HepG2 (cell line): ENCODE measurements around the gene SPA17. TPM values are rescaled to one million over a fixed set of nuclear protein-coding genes. Genes with fewer than 3 reads are reported as not detected.

ENCODE experiments used
- ATAC-seq: fragments of 200-7000 bp; cut with Tn5 transposase; 3 replicates; pipeline ENCODE4 v1.9.1; 2020; ENCODE audit warnings: mild to moderate bottlenecking, moderate library complexity
- BruUV-seq: library from RNA; stranded (reverse); fragments of 400-500 nt; replicated peaks from 2 replicates; lab custom pipeline; 2021; lab: Mats Ljungman, UMichigan
- CTCF ChIA-PET: fragments of 300-600 bp; formaldehyde crosslinking; extraction: SDS; loops from one replicate; lab custom pipeline; 2021; ENCODE audit warnings: low total read pairs, inconsistent platforms, low intra/inter-chr PET ratio; lab: Yijun Ruan, JAX
- POLR2A ChIA-PET: fragments of 350-600 bp; sonication (Branson Sonifier 250); formaldehyde crosslinking; loops from one replicate; lab custom pipeline; 2020; ENCODE audit warnings: antibody characterized with exemption, inconsistent platforms; lab: Yijun Ruan, JAX
- DNase-seq: peaks from one replicate; pipeline ENCODE4 v3.0.0-alpha.2; 2015; ENCODE audit warnings: low spot score
- FAIRE-seq: peaks from 3 replicates; lab custom pipeline; 2011; peaks lifted over from hg19 to GRCh38; lab: Jason Lieb, UNC
- H2AFZ ChIP-seq: one replicate; pipeline ENCODE4 v1.6.1; 2011; ENCODE audit warnings: low read length, inconsistent platforms
- H3K27ac ChIP-seq: fragments of 300-600 bp; 3 replicates; pipeline ENCODE4 v1.8.0; 2011; ENCODE audit warnings: mixed run types, mild to moderate bottlenecking, mixed read lengths, low read length, inconsistent platforms; ENCODE audit not compliant: insufficient read depth; ENCODE audit errors: extremely low read length
- H3K27me3 ChIP-seq, 2 experiments: fragments of 200-600 bp in 1 of 2; 2 replicates in 1 of 2; 3 replicates in 1 of 2; pipeline versions ENCODE4 v1.6.0 to v1.8.0; 2011; ENCODE audit warnings: low read length in 2 of 2, mild to moderate bottlenecking in 2 of 2, moderate library complexity in 2 of 2, inconsistent platforms in 1 of 2; ENCODE audit not compliant: insufficient read depth in 2 of 2, control insufficient read depth in 1 of 2
- H3K36me3 ChIP-seq, 2 experiments: fragments of 200-600 bp in 1 of 2; replicated peaks in 1 of 2; 2 replicates in 1 of 2; 3 replicates in 1 of 2; pipeline versions ENCODE4 v1.5.1 to v1.8.0; 2011; ENCODE audit warnings: low read length in 2 of 2, inconsistent platforms in 1 of 2; ENCODE audit not compliant: insufficient read depth in 2 of 2, control insufficient read depth in 1 of 2
- H3K4me1 ChIP-seq: 2 replicates; pipeline ENCODE4 v1.5.1; 2012; ENCODE audit warnings: low read length, inconsistent platforms; ENCODE audit not compliant: insufficient read depth
- H3K4me2 ChIP-seq: 2 replicates; pipeline ENCODE4 v1.6.0; 2011; ENCODE audit warnings: low read depth, low read length, inconsistent platforms
- H3K4me3 ChIP-seq, 3 experiments: fragments of 200-600 bp in 1 of 3; sonication (generic), shearing (Covaris generic) in 1 of 3; replicated peaks in 1 of 3; 2 replicates each; pipeline ENCODE4 v1.5.1; 2011 to 2016; ENCODE audit warnings: low read length in 3 of 3, inconsistent platforms in 2 of 3, low read depth in 2 of 3, mild to moderate bottlenecking in 2 of 3, control low read depth in 1 of 3, mixed read lengths in 1 of 3; ENCODE audit not compliant: insufficient read depth in 1 of 3
- H3K79me2 ChIP-seq: one replicate; pipeline ENCODE4 v1.6.1; 2011; ENCODE audit warnings: low read length, inconsistent platforms; ENCODE audit not compliant: insufficient read depth
- H3K9ac ChIP-seq: 2 replicates; pipeline ENCODE4 v1.6.0; 2011; ENCODE audit warnings: mild to moderate bottlenecking, low read depth, low read length, inconsistent platforms; ENCODE audit not compliant: insufficient read depth
- H3K9me3 ChIP-seq: 2 replicates; pipeline ENCODE4 v1.5.1; 2012; ENCODE audit warnings: mild to moderate bottlenecking, low read length
- H4K20me1 ChIP-seq: 2 replicates; pipeline ENCODE4 v1.6.0; 2011; ENCODE audit warnings: inconsistent platforms, mild to moderate bottlenecking, low read length, moderate library complexity; ENCODE audit not compliant: insufficient read depth
- CREB3 ChIP-seq: sonication (generic); formaldehyde crosslinking; IDR thresholded peaks from 2 replicates; pipeline ENCODE4 v1.5.0; 2020; ENCODE audit warnings: missing genetic modification reagents
- FLYWCH1 ChIP-seq: sonication (generic); formaldehyde crosslinking; IDR thresholded peaks from 2 replicates; pipeline ENCODE4 v1.8.1; 2023; ENCODE audit warnings: mild to moderate bottlenecking, missing genetic modification reagents
- HNRNPL ChIP-seq: fragments of 200-400 bp; formaldehyde crosslinking; IDR thresholded peaks from 2 replicates; pipeline ENCODE4 v1.6.1; 2017; ENCODE audit warnings: mild to moderate bottlenecking, low read depth, low read length
- KLF16 ChIP-seq, 2 experiments: sonication (generic) in 1 of 2; formaldehyde crosslinking in 1 of 2; IDR thresholded peaks; 2 replicates each; pipeline versions ENCODE4 v1.6.1 to v1.8.0; 2016 to 2023; ENCODE audit warnings: missing genetic modification reagents in 2 of 2, missing compliant biosample characterization in 1 of 2
- KMT2B ChIP-seq: IDR thresholded peaks from 2 replicates; pipeline ENCODE4 v1.6.1; 2016; ENCODE audit warnings: missing genetic modification reagents, missing compliant biosample characterization
- NR2F6 ChIP-seq, 2 experiments: IDR thresholded peaks; 2 replicates each; pipeline ENCODE4 v1.6.1; 2016; ENCODE audit warnings: antibody characterized with exemption in 1 of 2, mild to moderate bottlenecking in 1 of 2
- REXO4 ChIP-seq: sonication (generic); formaldehyde crosslinking; IDR thresholded peaks from 2 replicates; pipeline ENCODE4 v1.8.0; 2022; ENCODE audit warnings: missing genetic modification reagents, mild to moderate bottlenecking, borderline replicate concordance
- ZBTB7B ChIP-seq: sonication (generic); formaldehyde crosslinking; IDR thresholded peaks from 2 replicates; pipeline ENCODE4 v1.4.0; 2020; ENCODE audit warnings: missing genetic modification reagents
- ZNF138 ChIP-seq: sonication (generic); formaldehyde crosslinking; IDR thresholded peaks from 2 replicates; pipeline ENCODE4 v1.5.0; 2020; ENCODE audit warnings: mild to moderate bottlenecking, low read depth, missing genetic modification reagents
- ZNF331 ChIP-seq: sonication (generic); formaldehyde crosslinking; IDR thresholded peaks from 2 replicates; pipeline ENCODE4 v1.4.0; 2020; ENCODE audit warnings: missing genetic modification reagents
- ZNF33A ChIP-seq: sonication (generic); formaldehyde crosslinking; IDR thresholded peaks from 2 replicates; pipeline ENCODE4 v1.5.1; 2020; ENCODE audit warnings: missing genetic modification reagents, mild to moderate bottlenecking, moderate library complexity, borderline replicate concordance
- ZNF570 ChIP-seq: sonication (generic); formaldehyde crosslinking; IDR thresholded peaks from 2 replicates; pipeline ENCODE4 v1.4.0; 2020; ENCODE audit warnings: mild to moderate bottlenecking, missing genetic modification reagents, borderline replicate concordance
- WGBS: methylation state at CpG from one replicate; pipeline ENCODE4 v1.1.6; 2017; ENCODE audit warnings: low lambda C conversion rate; 5-methylcytosine and 5-hydroxymethylcytosine counted together
- in situ Hi-C: cut with HindIII; loops from 2 replicates; pipeline ENCODE4 v1.10.0; 2017; ENCODE audit warnings: low pct_unique_long_range_greater_than_20kb; ENCODE audit not compliant: extremely low pct_ligation_motif_present
- intact Hi-C: fragments of 100-400 bp; cut with micrococcal nuclease; formaldehyde crosslinking; loops from one replicate; pipeline ENCODE4 v1.10.0; 2022; ENCODE audit not compliant: unreplicated experiment
- polyA plus RNA-seq, 8 experiments: library from polyadenylated mRNA; depleted of rRNA in 3 of 8; stranded (reverse) in 7 of 8; unstranded in 1 of 8; fragments of >200 nt; fragmentation: Illumina TruSeq in 4 of 8; extraction: Trizol in 4 of 8; gene quantifications; 2 replicates each; pipeline versions ENCODE4 v1.2.1 to v1.2.3, GENCODE V29; 2011 to 2016; ENCODE audit warnings: low read depth in 4 of 8, missing spikeins in 1 of 8, mixed read lengths in 1 of 8; ENCODE audit not compliant: insufficient read depth in 1 of 8
- total RNA-seq, 5 experiments: library from RNA; depleted of rRNA; stranded (reverse); fragments of >200 nt; fragmentation: Illumina TruSeq; extraction: Trizol; gene quantifications; 2 replicates each; pipeline ENCODE4 v1.2.3, GENCODE V29; 2016; ENCODE audit warnings: low read depth in 1 of 5
- TF ChIP-seq, protein P1 (sequence below): sonication (generic); formaldehyde crosslinking; IDR thresholded peaks from 2 replicates; pipeline ENCODE4 v1.5.1; 2020; ENCODE audit warnings: missing genetic modification reagents, mild to moderate bottlenecking, borderline replicate concordance
- TF ChIP-seq, protein P2 (sequence below): sonication (generic); formaldehyde crosslinking; IDR thresholded peaks from 2 replicates; pipeline ENCODE4 v1.4.0; 2020; ENCODE audit warnings: mild to moderate bottlenecking, missing genetic modification reagents

Gene SPA17
- total and polyA plus RNA-seq, 2 of the 13 experiments (the other 11 are each of a cell fraction or from before 2014, with no cell fraction given): 4.4 to 8.4 TPM

DNA sequence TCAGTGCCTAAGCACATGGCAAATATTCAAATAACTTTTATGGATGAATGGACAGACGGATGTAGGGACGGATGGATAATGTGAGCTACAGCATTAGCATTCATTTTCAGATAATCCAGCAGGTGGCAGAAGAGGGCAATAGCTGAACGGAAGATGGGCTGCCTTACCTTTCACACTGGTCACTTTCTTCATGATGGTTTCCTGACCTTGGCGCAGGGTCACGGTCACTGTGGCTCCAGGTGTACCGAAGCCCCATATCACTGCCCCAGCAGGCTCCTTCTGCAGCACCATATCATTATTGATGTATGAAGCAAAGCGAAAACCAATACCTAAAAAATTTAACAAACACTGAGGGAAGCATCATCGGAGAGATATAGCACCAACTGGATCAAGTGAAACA lies 4.5 kb upstream of the SPA17 start:
- Histone ChIP-seq H3K79me2 (no peaks in the 10 kb centered on the region), H3K27me3 (no peaks in the 10 kb centered on the region; a peak in 1 of 5 replicates), H2AFZ (no peak overlapping the region), H3K4me2 (no peak overlapping the region), H3K27ac (no peak overlapping the region), H4K20me1 (no peaks in the 10 kb centered on the region), H3K36me3 (no peaks in the 10 kb centered on the region; a peak in 1 of 5 replicates), H3K4me3 (no peak overlapping the region), H3K9me3 (no peaks in the 10 kb centered on the region), H3K4me1 (peaks cover 13% of the 10 kb centered on the region), H3K9ac (no peak overlapping the region)
- peak; percentile 37; the same call in 2 of the 3 replicates for ATAC-seq
- peak; percentile 33 for DNase-seq
- in situ Hi-C loops: no loop called here
- intact Hi-C loops: loop anchor here (1.0 kb wide), 5 partner anchors 90 to 198 kb away; no protein-coding TSS in a partner anchor
- BruUV-seq: no TSS peak
- ChIA-PET POLR2A (interaction anchor here (0.9 kb wide), 1 partner anchor 207 kb away, joined by 3 read pairs; no protein-coding TSS in a partner anchor), CTCF (interaction anchor here (1.2 to 5.7 kb wide), 6 partner anchors 93 to 199 kb away, joined by 4 to 45 read pairs (median 14); partner anchors contain the start of genes ESAM and ROBO3)
- 42% methylated on average over 8 of the region's 8 CpGs for WGBS
- FAIRE-seq: peak; percentile 87
- TF ChIP-seq ZNF331 (CRISPR knock-in tag) (0 out of 2 replicates have a peak, but pooled peaks have one; percentile 28), REXO4 (CRISPR knock-in tag) (no peak), ZNF570 (CRISPR knock-in tag) (no peak), ZBTB7B (no peak), HNRNPL (no peak), NR2F6 (IDR thresholded peaks at IDR 0.05) (peak; percentile 73), NR2F6 (CRISPR knock-in tag; IDR thresholded peaks at IDR 0.05) (peak; percentile 71), CREB3 (CRISPR knock-in tag) (no peak), KLF16 (CRISPR knock-in tag; IDR thresholded peaks at IDR 0.05) (0 out of 4 replicates have a peak, but pooled peaks of 1 of the 2 experiments have one; percentile 43), KMT2B (no peak), ZNF33A (no peak), FLYWCH1 (CRISPR knock-in tag) (no peak), ZNF138 (no peak)
- TF ChIP-seq, protein P1, sequence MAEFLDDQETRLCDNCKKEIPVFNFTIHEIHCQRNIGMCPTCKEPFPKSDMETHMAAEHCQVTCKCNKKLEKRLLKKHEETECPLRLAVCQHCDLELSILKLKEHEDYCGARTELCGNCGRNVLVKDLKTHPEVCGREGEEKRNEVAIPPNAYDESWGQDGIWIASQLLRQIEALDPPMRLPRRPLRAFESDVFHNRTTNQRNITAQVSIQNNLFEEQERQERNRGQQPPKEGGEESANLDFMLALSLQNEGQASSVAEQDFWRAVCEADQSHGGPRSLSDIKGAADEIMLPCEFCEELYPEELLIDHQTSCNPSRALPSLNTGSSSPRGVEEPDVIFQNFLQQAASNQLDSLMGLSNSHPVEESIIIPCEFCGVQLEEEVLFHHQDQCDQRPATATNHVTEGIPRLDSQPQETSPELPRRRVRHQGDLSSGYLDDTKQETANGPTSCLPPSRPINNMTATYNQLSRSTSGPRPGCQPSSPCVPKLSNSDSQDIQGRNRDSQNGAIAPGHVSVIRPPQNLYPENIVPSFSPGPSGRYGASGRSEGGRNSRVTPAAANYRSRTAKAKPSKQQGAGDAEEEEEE (CRISPR knock-in tag): no peak
- TF ChIP-seq, protein P2, sequence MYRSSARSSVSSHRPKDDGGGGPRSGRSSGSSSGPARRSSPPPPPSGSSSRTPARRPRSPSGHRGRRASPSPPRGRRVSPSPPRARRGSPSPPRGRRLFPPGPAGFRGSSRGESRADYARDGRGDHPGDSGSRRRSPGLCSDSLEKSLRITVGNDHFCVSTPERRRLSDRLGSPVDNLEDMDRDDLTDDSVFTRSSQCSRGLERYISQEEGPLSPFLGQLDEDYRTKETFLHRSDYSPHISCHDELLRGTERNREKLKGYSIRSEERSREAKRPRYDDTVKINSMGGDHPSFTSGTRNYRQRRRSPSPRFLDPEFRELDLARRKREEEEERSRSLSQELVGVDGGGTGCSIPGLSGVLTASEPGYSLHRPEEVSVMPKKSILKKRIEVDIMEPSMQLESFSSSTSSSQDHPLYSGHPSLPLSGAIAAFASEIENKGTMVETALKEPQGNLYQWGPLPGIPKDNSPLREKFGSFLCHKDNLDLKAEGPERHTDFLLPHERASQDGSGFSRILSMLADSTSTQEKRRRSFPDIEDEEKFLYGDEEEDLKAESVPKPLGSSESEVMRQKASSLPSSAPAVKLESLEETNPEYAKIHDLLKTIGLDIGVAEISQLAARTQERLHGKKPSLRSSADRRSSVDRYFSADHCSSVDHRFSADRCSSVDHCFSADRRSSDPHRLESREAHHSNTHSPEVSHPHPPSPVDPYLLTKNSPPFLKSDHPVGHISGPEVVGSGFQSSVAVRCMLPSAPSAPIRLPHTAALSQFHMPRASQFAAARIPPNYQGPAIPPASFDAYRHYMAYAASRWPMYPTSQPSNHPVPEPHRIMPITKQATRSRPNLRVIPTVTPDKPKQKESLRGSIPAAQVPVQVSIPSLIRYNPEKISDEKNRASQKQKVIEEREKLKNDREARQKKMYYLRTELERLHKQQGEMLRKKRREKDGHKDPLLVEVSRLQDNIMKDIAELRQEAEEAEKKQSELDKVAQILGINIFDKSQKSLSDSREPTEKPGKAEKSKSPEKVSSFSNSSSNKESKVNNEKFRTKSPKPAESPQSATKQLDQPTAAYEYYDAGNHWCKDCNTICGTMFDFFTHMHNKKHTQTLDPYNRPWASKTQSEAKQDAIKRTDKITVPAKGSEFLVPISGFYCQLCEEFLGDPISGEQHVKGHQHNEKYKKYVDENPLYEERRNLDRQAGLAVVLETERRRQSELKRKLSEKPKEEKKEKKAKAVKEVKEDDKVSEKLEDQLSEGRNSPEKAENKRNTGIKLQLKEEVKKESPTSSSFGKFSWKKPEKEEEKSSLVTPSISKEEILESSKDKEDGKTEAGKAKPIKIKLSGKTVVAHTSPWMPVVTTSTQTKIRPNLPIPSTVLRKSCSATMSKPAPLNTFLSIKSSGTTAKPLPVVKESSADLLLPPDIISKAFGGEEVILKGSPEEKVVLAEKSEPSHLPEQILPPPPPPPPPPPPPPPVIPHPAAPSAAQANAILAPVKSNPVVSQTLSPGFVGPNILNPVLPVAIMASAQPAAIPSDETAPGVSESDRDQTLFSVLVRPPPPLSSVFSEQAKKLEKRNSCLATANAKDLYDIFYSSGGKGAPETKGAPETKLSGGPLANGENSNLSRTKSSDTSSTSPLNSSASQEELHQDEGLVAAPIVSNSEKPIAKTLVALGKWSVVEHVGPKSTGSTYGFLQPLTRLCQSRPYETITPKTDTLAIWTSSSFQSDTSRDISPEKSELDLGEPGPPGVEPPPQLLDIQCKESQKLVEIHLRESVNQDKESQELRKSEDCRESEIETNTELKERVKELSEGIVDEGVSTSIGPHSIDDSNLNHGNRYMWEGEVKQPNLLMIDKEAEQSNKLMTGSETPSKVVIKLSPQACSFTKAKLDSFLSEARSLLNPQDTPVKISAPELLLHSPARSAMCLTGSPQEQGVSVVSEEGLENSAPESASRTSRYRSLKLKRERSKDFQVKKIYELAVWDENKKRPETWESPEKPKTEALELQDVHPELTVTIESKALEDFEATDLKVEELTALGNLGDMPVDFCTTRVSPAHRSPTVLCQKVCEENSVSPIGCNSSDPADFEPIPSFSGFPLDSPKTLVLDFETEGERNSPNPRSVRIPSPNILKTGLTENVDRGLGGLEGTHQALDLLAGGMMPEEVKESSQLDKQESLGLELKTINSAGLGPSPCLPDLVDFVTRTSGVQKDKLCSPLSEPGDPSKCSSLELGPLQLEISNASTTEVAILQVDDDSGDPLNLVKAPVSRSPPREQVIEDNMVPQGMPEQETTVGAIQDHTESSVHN (CRISPR knock-in tag): no peak
